ENCODE results near the gene APOA5. TPM values are rescaled to one million over a fixed set of nuclear protein-coding genes. Genes with fewer than 3 reads are reported as not detected.

APOA5 gene
- total RNA-seq, 4 donors from 2014 or later = not detected

GRCh38 chr11:116787786-116788486, 3.7 kb downstream of the APOA5 start, which contains the start of gene ZPR1:
TSS of gene ZPR1 (minus strand) at chr11:116788023. CDS start at chr11:116787990, 33 bp downstream.
- Histone ChIP-seq H3K27me3 (no peaks in the 10 kb centered on the region), H3K36me3 (peaks cover 3 to 36% of the 10 kb centered on the region in 2 donors), H3K27ac (peak within 1 kb of the TSS; percentile 78 to 91 (median 90)), H3K4me3 (peak within 1 kb of the TSS; percentile 70 to 99), H3K9me3 (no peaks in the 10 kb centered on the region), H3K4me1 (peaks cover 0 to 36% (median 17%) of the 10 kb centered on the region in 3 donors)
- peak; percentile 87 for ATAC-seq
- no peak for TF ChIP-seq EP300 (IDR thresholded peaks at IDR 0.05)
- TF ChIP-seq POLR2A (IDR thresholded peaks at IDR 0.05) = peak; percentile 59 to 73
- peak; percentile 61 for TF ChIP-seq POLR2AphosphoS5 (IDR thresholded peaks at IDR 0.05)
- peak in 3 of 4 experiments; percentile 10 to 41 (median 41) for TF ChIP-seq CTCF (IDR thresholded peaks at IDR 0.05)
- WGBS, 2 donors (ENCODE audit: low coverage in 1 of 2) = 0 to 4% methylated on average over 7 to 11 of the region's 56 CpGs

- H3K9me3 ChIP-seq = no peaks in the 10 kb centered on the region
- no peak for TF ChIP-seq CTCF (IDR thresholded peaks at IDR 0.05)
- no peak for TF ChIP-seq POLR2AphosphoS5 (IDR thresholded peaks at IDR 0.05)
- TF ChIP-seq EP300 (IDR thresholded peaks at IDR 0.05) = no peak
- TF ChIP-seq POLR2A (IDR thresholded peaks at IDR 0.05) = no peak
- 0% methylated on average over 5 to 11 of the region's 15 CpGs for WGBS, 2 donors (ENCODE audit: low coverage in 1 of 2)
- H3K4me1 ChIP-seq = peaks cover 0 to 36% (median 17%) of the 10 kb centered on the region in 3 donors
- H3K36me3 ChIP-seq = peaks cover 4 to 41% of the 10 kb centered on the region in 2 donors
- no peaks in the 10 kb centered on the region for H3K27me3 ChIP-seq
- peak overlapping the region; percentile 78 to 91 (median 90) for H3K27ac ChIP-seq
- H3K4me3 ChIP-seq = peak overlapping the region; percentile 70 to 99
- no peak for ATAC-seq
Measured at GRCh38 chr11:116787436-116787785, 4.3 kb downstream of the APOA5 start.

GRCh38 chr11:116786966-116787365, 4.7 kb downstream of the APOA5 start:
- ATAC-seq = no peak
- TF ChIP-seq CTCF (IDR thresholded peaks at IDR 0.05) = no peak
- TF ChIP-seq POLR2AphosphoS5 (IDR thresholded peaks at IDR 0.05) = no peak
- TF ChIP-seq POLR2A (IDR thresholded peaks at IDR 0.05) = no peak
- no peak for TF ChIP-seq EP300 (IDR thresholded peaks at IDR 0.05)
- H3K9me3 ChIP-seq = no peaks in the 10 kb centered on the region
- H3K4me1 ChIP-seq = peaks cover 0 to 36% (median 17%) of the 10 kb centered on the region in 3 donors
- 20 to 28% methylated on average over 1 to 3 of the region's 5 CpGs for WGBS, 2 donors (ENCODE audit: low coverage in 1 of 2)
- H3K27ac ChIP-seq = peak overlapping the region in 3 of 4 donors; percentile 90 to 91 (median 91)
- H3K4me3 ChIP-seq = peak overlapping the region; percentile 70 to 99
- peaks cover 4 to 45% of the 10 kb centered on the region in 2 donors for H3K36me3 ChIP-seq
- no peaks in the 10 kb centered on the region for H3K27me3 ChIP-seq

GRCh38 chr11:116786326-116786725, 5.4 kb downstream of the APOA5 start:
- TF ChIP-seq EP300 (IDR thresholded peaks at IDR 0.05) (no peak), POLR2AphosphoS5 (IDR thresholded peaks at IDR 0.05) (no peak), CTCF (IDR thresholded peaks at IDR 0.05) (no peak), POLR2A (IDR thresholded peaks at IDR 0.05) (no peak)
- peaks cover 4 to 52% of the 10 kb centered on the region in 2 donors for H3K36me3 ChIP-seq

GRCh38 chr11:116782728-116783127, 9.0 kb downstream of the APOA5 start:
- no peak overlapping the region for H3K4me3 ChIP-seq
- ATAC-seq = no peak
- no peaks in the 10 kb centered on the region for H3K27me3 ChIP-seq
- WGBS, 2 donors (ENCODE audit: low coverage in 1 of 2) = 86 to 90% methylated on average over 2 of the region's 4 CpGs
- TF ChIP-seq CTCF (IDR thresholded peaks at IDR 0.05) = no peak
- TF ChIP-seq POLR2A (IDR thresholded peaks at IDR 0.05) = no peak
- TF ChIP-seq EP300 (IDR thresholded peaks at IDR 0.05) = no peak
- TF ChIP-seq POLR2AphosphoS5 (IDR thresholded peaks at IDR 0.05) = no peak
- H3K27ac ChIP-seq = no peak overlapping the region
- peaks cover 0 to 17% (median 11%) of the 10 kb centered on the region in 3 donors for H3K4me1 ChIP-seq
- H3K36me3 ChIP-seq = peaks cover 4 to 88% of the 10 kb centered on the region in 2 donors
- no peaks in the 10 kb centered on the region for H3K9me3 ChIP-seq

More at GRCh38 chr11:116786326-116786725, 5.4 kb downstream of the APOA5 start:
- no peaks in the 10 kb centered on the region for H3K27me3 ChIP-seq
- 80% methylated on average over 1 of the region's 2 CpGs; no CpG with 5 or more reads in 1 of the 2 donors for WGBS, 2 donors (ENCODE audit: low coverage in 1 of 2)
- no peak overlapping the region for H3K4me3 ChIP-seq
- no peak for ATAC-seq
- H3K27ac ChIP-seq = no peak overlapping the region
- no peaks in the 10 kb centered on the region for H3K9me3 ChIP-seq
- H3K4me1 ChIP-seq = peaks cover 0 to 31% (median 14%) of the 10 kb centered on the region in 3 donors
